GM12864 (cell line): ENCODE measurements around the gene MYMK.

Experiments used
- DNase-seq: peaks from one replicate; pipeline ENCODE4 v3.0.0-alpha.2; 2011; ENCODE audit warnings: low read depth
- H3K4me3 ChIP-seq: 2 replicates; pipeline ENCODE4 v1.5.1; 2011; ENCODE audit warnings: mild to moderate bottlenecking, low read depth, low read length, control low read depth
- CTCF ChIP-seq: IDR thresholded peaks from 2 replicates; pipeline ENCODE4 v1.5.1; 2011; ENCODE audit warnings: low read depth, mild to moderate bottlenecking, moderate library complexity, low read length, control low read depth, inconsistent platforms; ENCODE audit errors: missing control alignments

The MYMK gene

GRCh38 chr9:133538851-133539833 lies 14.4 kb upstream of the MYMK start:
- TF ChIP-seq CTCF, result no peak
- no peak overlapping the region for H3K4me3 ChIP-seq

DNA sequence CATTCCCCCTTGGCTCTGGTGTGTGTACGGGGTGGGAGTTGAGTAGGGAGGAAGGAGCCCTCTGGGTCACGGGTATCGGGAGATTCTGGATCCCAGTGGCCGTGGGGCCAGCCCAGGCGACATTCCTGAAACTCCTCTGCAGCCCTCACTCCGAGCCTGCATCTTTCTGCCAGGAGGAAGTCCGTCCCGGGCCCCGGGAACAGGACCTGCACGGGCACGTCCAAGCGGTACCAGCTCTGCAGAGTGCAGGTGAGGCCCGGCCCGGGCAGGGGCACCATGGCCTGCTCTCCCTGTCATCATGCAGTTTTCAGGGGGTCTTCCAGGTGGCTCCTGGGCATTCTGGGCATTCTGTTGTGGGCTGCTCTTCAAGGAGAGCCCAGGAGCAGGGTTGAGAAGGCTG lies 13.4 kb upstream of the MYMK start:
- H3K4me3 ChIP-seq, result no peak overlapping the region
- no peak for TF ChIP-seq CTCF
- DNase-seq, result no peak

More at GRCh38 chr9:133538851-133539833, 14.4 kb upstream of the MYMK start:
- DNase-seq, result no peak

GRCh38 chr9:133537257-133537656 lies 12.5 kb upstream of the MYMK start:
- H3K4me3 ChIP-seq, result no peak overlapping the region
- DNase-seq, result no peak
- no peak for TF ChIP-seq CTCF

DNA sequence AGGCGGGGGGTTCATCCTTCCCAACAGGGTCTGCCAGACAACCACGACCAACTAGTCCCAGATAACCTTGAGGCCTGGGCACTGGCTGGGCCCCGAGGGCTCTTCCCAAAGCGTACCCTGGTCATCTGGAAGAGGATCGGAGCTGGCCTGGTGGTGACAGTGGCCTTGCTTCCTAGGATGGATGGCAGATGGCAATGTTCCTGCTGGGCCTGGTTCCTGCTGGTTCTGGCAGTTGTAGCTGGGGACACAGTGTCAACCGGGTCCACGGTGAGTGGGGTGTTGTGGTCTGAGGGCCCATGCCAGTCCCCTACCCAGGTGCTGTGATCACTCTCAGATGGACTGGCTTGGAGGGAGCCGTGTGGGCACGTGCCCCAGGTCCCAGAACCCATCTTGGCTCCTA lies 11.8 kb upstream of the MYMK start:
- H3K4me3 ChIP-seq, result no peak overlapping the region
- no peak for TF ChIP-seq CTCF
- DNase-seq, result no peak

DNA sequence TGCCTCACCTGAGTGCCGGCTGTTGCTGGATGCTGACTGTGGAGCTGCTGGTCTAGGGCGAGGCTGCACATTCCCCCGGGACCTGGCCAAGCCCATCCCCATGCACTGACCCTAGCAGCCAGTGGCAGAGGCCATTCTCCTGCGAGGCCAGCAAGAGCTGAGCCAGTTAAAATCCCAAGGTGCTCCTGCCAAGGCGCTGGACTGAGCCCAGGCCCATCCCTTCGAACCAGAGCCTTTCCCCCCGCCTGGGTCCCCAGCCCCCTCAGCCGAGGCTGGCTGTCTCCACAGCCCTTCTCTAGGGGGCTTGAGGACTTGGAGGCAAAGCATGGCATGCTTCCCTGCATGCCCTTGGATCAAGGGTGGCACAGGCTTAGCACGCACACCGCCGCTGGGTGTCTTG lies 11.3 kb upstream of the MYMK start:
- no peak for TF ChIP-seq CTCF

DNA sequence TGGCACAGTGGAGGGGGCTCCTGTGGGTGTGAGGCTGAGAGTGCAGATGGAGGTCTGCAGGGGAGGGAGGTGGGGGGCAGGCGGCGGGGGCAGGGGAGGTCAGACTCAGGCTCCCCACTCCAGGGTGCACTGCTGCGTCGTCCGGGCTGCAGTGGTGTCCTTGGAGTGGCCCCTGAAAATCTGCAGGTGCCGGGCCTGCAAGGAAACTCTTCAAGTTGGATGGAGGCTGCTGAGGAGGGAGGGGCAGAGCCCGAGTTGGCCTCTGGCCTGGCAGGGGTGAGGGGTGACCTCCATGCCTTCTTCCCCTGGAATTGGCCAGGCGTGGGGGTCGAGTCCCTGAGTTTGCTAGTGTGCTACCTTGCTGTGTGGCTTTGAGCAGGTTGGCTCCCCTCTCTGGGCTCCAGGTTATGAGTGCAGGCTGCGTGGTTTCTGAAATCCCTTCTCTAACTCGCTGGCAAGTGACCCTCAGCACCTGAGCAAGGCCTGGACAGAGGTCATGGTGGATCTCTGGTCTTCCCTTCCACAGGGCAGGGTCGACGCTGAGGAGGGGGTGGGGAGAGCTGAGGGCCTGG lies 10.6 kb upstream of the MYMK start:
- no peak for TF ChIP-seq CTCF
- no peak for DNase-seq
- no peak overlapping the region for H3K4me3 ChIP-seq

More for the DNA sequence above, 11.3 kb upstream of the MYMK start:
- no peak for DNase-seq
- H3K4me3 ChIP-seq, result no peak overlapping the region
